DND-41 (cell line): ENCODE measurements around the gene DACT3.

ENCODE experiments used
- ATAC-seq: fragments of 200-7000 bp; cut with Tn5 transposase; 3 replicates; pipeline ENCODE4 v1.9.1; 2021; ENCODE audit warnings: low read depth; ENCODE audit not compliant: insufficient read depth
- DNase-seq: peaks from one replicate; pipeline ENCODE4 v3.0.0-alpha.2; 2020
- H2AFZ ChIP-seq: 2 replicates; pipeline ENCODE4 v1.6.0; 2012; ENCODE audit warnings: low read depth, low read length
- H3K27ac ChIP-seq: 2 replicates; pipeline ENCODE4 v1.5.1; 2012; ENCODE audit warnings: low read length, inconsistent platforms
- H3K27me3 ChIP-seq: fragments of 200-600 bp; sonication (generic); 2 replicates; pipeline ENCODE4 v1.6.0; 2012; ENCODE audit warnings: low read length, mild to moderate bottlenecking, inconsistent platforms; ENCODE audit not compliant: insufficient read depth, poor library complexity
- H3K36me3 ChIP-seq: 2 replicates; pipeline ENCODE4 v1.5.1; 2012; ENCODE audit warnings: low read length, inconsistent platforms; ENCODE audit not compliant: insufficient read depth
- H3K4me1 ChIP-seq: 2 replicates; pipeline ENCODE4 v1.5.1; 2012; ENCODE audit warnings: mild to moderate bottlenecking, low read length; ENCODE audit not compliant: insufficient read depth
- H3K4me2 ChIP-seq: 2 replicates; pipeline ENCODE4 v1.6.0; 2012; ENCODE audit warnings: mild to moderate bottlenecking, moderate library complexity, low read length, inconsistent platforms; ENCODE audit not compliant: insufficient read depth
- H3K4me3 ChIP-seq, 2 experiments: fragments of 200-600 bp in 1 of 2; shearing (Covaris generic) in 1 of 2; 2 replicates each; pipeline ENCODE4 v1.5.1; 2012 to 2016; ENCODE audit warnings: inconsistent platforms in 2 of 2, low read length in 2 of 2, mild to moderate bottlenecking in 2 of 2, low read depth in 1 of 2, moderate library complexity in 1 of 2
- H3K79me2 ChIP-seq: 2 replicates; pipeline ENCODE4 v1.6.0; 2012; ENCODE audit warnings: low read length, inconsistent platforms; ENCODE audit not compliant: insufficient read depth
- H3K9ac ChIP-seq: 2 replicates; pipeline ENCODE4 v1.6.0; 2012; ENCODE audit warnings: low read depth, mild to moderate bottlenecking, inconsistent platforms, low read length, moderate library complexity
- H3K9me3 ChIP-seq: 2 replicates; pipeline ENCODE4 v1.5.1; 2012; ENCODE audit warnings: low read length, moderate library complexity, mild to moderate bottlenecking, inconsistent platforms; ENCODE audit not compliant: insufficient read depth, severe bottlenecking
- H4K20me1 ChIP-seq: 2 replicates; pipeline ENCODE4 v1.6.0; 2012; ENCODE audit warnings: low read length; ENCODE audit not compliant: insufficient read depth
- CTCF ChIP-seq: IDR thresholded peaks from 2 replicates; pipeline ENCODE4 v1.5.1; 2012; ENCODE audit warnings: borderline replicate concordance, low read length, moderate library complexity, mild to moderate bottlenecking; ENCODE audit not compliant: poor library complexity, severe bottlenecking; ENCODE audit errors: extremely low read depth
- EZH2 ChIP-seq: IDR thresholded peaks from 3 replicates; pipeline ENCODE4 v1.6.1; 2012; ENCODE audit warnings: borderline replicate concordance, low read depth, mild to moderate bottlenecking, moderate library complexity, low read length, inconsistent platforms; ENCODE audit not compliant: severe bottlenecking

DACT3 gene

DNA sequence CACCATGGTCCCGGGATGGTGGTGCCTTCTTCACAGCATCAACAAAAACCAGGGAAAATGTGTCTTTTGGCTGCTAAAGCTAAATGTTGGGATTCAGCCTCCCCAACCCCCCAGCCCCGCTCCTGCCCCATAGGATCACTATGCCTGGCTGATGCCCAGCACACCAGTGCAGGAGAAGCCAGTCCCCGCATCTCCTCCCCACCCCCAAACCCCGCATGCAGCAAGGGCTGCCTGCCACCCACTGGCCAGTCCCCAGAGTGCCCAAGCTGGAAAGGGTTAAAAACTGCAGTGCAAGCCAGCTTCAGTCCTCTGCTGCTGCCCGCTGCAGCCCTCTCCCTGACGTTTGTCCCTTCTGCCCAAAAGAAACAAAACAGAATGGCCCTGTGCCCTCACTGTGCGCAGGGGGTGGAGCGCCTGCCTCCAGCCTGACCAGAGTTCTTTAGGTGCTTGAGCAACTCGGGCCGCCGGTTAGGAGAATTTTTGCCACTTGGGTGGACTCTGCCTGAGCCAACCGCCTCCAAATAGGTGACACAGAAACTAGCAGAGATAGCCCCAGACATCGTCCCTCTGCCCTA, 56.1 kb downstream of the DACT3 start:
- ATAC-seq (no peak), DNase-seq (no peak)
- peaks cover 76% of the 10 kb centered on the region for H3K36me3 ChIP-seq
- no peak overlapping the region for H3K4me3 ChIP-seq
- H3K4me1 ChIP-seq = peaks cover 40% of the 10 kb centered on the region
- H2AFZ ChIP-seq = no peak overlapping the region
- TF ChIP-seq EZH2 (no peak), CTCF (no peak)
- H3K9me3 ChIP-seq = no peaks in the 10 kb centered on the region
- no peaks in the 10 kb centered on the region for H3K27me3 ChIP-seq
- H4K20me1 ChIP-seq = peaks cover 79% of the 10 kb centered on the region
- 0 out of 2 replicates have a peak overlapping the region, but pooled peaks have one; percentile 10 for H3K4me2 ChIP-seq
- no peak overlapping the region for H3K27ac ChIP-seq
- no peak overlapping the region for H3K9ac ChIP-seq
- peaks cover 59% of the 10 kb centered on the region for H3K79me2 ChIP-seq

GRCh38 chr19:46603752-46604231, 57.2 kb downstream of the DACT3 start:
- Histone ChIP-seq H3K27ac (peak overlapping the region; percentile 91), H4K20me1 (peaks cover 68% of the 10 kb centered on the region), H3K79me2 (peaks cover 59% of the 10 kb centered on the region), H3K4me1 (peaks cover 40% of the 10 kb centered on the region), H3K9ac (peak overlapping the region; percentile 93), H3K9me3 (peaks cover 5% of the 10 kb centered on the region), H3K4me2 (peak overlapping the region; percentile 95), H2AFZ (no peak overlapping the region), H3K4me3 (peak overlapping the region in 1 of 2 experiments; percentile 72; a peak in 2 of 4 replicates), H3K27me3 (no peaks in the 10 kb centered on the region), H3K36me3 (peaks cover 65% of the 10 kb centered on the region)
- ATAC-seq (no peak), DNase-seq (no peak)
- no peak for TF ChIP-seq EZH2
- no peak for TF ChIP-seq CTCF

DNA sequence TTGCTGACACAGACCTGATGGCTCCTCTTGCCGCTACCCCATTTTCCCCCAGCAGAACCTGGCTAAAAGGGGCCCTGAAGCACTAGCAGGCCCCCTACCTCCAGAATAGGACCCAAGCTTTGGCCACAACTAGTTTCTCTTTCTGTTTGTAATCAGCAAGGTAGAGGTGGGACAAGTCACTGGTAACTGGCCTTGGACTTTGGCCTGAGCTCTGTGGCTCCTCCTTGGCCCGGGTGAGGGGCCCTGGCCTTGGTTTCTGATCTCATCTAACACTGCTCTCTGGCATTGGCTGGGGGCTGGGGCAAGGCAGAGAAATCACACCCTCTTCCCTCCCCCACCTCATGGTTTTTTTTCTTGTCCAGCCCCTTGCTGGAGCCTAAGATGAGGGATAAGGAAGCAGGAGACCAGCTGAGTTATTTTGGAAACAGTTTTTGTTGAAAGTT, 57.8 kb downstream of the DACT3 start:
- DNase-seq (no peak), ATAC-seq (no peak)
- Histone ChIP-seq H2AFZ (no peak overlapping the region), H3K27me3 (no peaks in the 10 kb centered on the region), H3K36me3 (peaks cover 59% of the 10 kb centered on the region), H3K79me2 (peaks cover 59% of the 10 kb centered on the region), H3K4me2 (peak overlapping the region; percentile 95), H4K20me1 (peaks cover 63% of the 10 kb centered on the region), H3K9me3 (peaks cover 6% of the 10 kb centered on the region), H3K9ac (peak overlapping the region; percentile 93), H3K27ac (peak overlapping the region; percentile 91), H3K4me3 (peak overlapping the region in 1 of 2 experiments; percentile 72; a peak in 3 of 4 replicates), H3K4me1 (peaks cover 37% of the 10 kb centered on the region)
- TF ChIP-seq CTCF (no peak), EZH2 (no peak)
